GM18520 (cell line): ENCODE data around the gene GRIFIN.

Experiments used
- ATAC-seq: cut with Tn5 transposase; IDR thresholded peaks from one replicate; pipeline ENCODE4 v1.9.1; 2021; ENCODE audit not compliant: unreplicated experiment

The GRIFIN gene, protein sequence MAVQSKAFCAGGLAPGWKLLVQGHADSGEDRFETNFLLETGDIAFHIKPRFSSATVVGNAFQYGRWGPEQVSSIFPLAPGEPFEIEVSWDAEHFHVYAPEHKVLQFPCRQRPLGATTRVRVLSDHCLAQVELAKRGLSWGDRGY

GRCh38 chr7:2476298-2476697 lies at the start of gene GRIFIN:
TSS of gene GRIFIN (minus strand) at chr7:2476398. CDS start at chr7:2476383, 15 bp downstream.
- ATAC-seq = no peak

- no peak for ATAC-seq
Observed at GRCh38 chr7:2524808-2525657, 48.8 kb upstream of the GRIFIN start.

- ATAC-seq = no peak
Observed at GRCh38 chr7:2523941-2524807, 48.0 kb upstream of the GRIFIN start.

GRCh38 chr7:2523461-2523936 lies 47.3 kb upstream of the GRIFIN start:
- ATAC-seq = no peak

DNA sequence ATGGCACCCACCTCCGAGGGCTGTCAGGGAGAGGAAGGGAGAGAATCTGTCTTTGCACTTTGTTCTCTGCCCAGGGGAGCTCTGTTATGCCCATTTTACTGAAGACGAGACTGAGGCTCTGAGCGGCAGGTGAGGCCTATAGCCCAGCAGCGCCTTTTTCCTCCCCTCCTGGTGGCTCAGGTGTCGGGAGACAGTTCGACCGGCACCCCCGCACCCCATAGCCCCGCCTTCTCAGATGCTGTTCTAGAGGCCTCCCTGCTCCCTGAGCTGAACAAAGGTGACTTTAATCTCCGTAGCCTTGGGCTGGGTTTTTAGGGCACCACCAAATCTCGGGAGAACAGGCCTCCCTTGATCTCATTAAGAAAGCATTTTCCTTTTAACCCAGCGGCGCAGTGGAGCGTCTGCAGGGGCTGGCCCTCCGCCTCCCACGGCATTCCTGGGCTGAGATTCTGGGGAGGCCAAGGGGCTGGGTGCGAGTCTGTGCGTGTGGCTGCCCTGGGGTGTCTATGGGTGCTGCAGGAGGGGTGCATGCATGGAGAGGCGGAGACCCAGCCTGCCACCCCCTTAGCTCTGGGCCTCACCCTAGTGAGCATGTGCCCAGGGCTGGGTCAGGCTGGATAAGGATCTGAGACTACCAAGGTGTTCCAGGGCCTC lies 46.7 kb upstream of the GRIFIN start:
- ATAC-seq = no peak

DNA sequence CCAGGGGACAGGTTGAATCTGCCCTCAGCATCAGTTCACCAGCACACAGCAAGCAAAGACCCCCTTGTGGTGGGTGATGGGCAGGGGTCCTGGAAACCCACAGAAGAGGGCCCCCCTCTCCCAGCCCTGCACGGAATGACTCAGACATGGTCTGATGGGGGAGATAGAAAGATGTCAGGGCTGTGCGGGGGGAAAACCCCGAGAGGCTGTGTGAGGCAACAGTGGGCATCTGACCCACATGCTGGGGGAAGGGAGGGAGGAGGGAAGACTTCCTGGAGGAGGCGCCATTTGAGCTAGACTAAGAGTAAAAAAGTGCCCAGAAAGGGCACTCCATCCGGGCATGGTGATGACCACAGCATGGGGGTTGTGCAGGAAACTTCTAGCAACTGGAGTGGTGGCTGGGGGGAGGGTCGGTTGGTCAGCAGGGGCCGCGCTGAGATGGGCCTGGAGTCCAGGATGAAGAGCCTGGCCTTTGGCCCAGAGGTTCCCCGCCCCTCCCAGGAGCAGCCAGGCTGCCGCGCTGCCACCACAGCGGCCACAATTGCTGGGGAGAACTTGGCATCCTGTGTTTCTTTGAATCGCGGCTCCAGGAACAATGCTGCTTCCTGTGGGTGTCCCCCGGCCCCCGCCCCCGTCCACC lies 45.9 kb upstream of the GRIFIN start:
- ATAC-seq = no peak

- no peak for ATAC-seq
Observed at GRCh38 chr7:2521341-2521745, 45.1 kb upstream of the GRIFIN start.

- no peak for ATAC-seq
Observed at GRCh38 chr7:2520761-2521290, 44.6 kb upstream of the GRIFIN start.

DNA sequence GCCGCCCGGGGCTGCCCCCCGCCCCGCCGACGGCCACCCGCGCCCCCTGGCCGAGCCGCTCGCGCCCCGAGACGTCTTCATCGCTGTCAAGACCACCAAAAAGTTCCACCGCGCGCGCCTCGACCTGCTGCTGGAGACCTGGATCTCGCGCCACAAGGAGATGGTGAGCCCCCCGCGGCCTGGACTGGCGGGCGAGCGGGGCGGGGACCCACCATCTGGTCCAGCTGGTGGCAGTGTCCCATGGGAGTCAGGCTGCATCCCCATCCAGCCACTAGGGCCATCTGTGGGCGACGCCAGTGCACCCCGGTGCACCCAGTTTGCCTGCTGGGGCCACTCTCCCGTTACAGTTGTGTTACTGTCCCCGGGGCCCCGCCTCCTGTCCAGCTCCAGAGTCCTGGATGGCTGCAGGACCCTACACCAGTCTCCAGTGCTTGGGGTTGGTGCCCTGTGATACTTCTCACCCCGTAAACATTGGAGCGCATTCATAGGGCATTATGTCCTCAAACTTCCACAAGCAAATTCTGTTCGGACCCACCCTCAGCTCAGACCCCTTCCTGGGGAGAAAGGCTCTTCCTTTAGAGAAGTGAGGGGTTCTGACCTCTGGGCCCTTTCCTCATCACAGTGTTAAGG lies 44.0 kb upstream of the GRIFIN start:
- ATAC-seq = no peak

DNA sequence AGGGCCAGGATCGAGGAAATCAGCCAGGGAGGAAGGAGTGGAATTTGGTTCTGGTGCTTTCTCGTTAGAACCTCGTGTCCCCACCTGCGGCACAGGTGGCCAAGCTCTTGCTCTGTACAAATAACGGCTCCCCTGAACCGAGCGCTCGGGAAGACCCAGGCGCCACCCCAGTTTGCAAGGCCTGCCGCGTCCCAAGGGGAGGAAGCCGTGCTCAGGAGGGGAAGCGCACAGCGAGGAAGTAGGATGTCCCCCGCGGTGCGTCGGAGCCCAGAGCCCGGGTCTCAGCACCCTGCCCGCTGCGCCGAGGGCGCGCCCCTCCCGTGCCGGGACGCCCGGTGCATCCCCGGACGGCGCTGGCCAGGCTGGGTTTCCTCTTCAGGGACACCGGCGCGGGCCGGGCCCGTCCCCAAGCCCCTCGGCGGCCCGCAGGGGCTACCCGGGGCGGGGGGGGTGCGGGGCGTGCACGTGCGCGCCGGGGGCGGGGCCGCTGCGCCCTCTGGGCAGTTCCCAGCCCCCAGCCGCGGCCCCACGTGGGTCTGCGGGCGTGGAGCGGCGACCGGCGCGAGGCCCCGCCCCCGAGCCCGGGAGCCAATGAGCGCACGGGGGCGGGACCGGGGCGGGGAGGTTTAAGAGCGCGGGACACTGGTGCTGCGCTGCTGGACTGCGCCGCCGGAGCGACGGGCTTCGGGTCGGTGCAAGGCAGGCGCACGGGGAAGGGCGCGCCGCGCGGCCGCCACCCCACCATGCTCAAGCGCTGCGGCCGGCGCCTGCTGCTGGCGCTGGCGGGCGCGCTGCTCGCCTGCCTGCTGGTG lies 43.1 kb upstream of the GRIFIN start, which contains the start of gene LFNG:
Gene LFNG (plus strand): TSS at position 656 of the 812 bp plus-strand sequence. CDS start 88 bp downstream, at position 744.
- peak; percentile 84 for ATAC-seq

GRCh38 chr7:2518737-2519118 lies 42.5 kb upstream of the GRIFIN start:
- ATAC-seq = no peak

GRCh38 chr7:2517678-2518507 lies 41.7 kb upstream of the GRIFIN start:
- no peak for ATAC-seq

DNA sequence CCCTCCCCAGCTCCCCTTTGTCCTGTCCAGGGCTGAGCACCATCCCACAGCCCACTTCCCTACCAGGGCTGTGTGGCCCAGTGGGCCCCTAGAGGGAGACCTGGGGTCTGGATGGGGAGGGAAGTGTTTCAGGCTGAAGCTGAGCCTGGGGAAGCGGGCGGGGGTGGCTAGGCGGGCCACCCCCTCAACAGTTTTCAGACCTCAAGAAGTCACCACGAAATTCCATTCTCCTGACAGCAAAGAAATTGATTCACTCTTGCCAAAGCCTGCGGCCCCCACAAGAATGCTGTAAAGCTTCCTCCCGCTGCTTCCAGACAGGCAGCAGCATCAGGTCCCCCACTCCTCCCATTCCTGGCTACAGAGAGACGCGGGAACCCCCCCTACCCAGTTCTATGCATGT lies 40.8 kb upstream of the GRIFIN start:
- ATAC-seq = no peak

GRCh38 chr7:2516194-2516555 lies 40.0 kb upstream of the GRIFIN start:
- ATAC-seq = no peak

DNA sequence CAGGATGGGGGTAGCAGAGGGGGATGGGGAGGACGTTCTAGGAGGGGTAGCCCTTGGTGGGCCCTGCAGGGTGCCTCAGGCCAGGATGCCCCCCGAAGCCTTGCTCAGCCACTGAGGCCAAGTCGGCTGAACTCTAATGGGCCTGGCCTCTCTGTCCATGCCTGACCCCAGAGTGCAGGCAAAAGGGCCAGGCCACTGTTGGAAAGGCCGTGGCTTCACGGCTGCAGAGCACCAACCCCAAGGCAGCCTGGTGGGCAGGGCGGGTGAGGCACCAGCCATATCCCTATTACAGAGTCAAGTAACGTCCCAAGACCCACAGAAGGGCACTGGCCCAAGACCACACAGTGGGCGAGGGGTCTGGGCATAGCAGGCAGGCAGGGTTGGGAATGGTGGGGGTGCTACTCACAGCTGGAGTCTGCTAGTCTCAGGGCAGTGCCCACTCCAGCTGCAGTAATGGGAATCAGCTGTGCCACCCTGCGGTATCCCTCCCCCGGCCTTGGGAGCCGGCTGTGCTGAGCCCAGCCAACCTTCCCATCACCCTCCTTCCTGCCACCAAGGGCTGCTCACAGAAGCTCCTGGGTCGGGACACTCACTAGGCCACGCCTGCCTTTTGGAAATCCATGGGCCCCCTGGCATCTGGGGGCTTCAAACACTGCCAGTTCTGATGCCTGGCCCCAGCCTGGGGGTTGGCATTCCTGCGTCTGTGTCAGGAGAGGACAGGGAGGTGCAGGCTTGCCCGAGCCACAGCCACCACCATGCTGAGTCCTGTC lies 39.4 kb upstream of the GRIFIN start:
- ATAC-seq = no peak

DNA sequence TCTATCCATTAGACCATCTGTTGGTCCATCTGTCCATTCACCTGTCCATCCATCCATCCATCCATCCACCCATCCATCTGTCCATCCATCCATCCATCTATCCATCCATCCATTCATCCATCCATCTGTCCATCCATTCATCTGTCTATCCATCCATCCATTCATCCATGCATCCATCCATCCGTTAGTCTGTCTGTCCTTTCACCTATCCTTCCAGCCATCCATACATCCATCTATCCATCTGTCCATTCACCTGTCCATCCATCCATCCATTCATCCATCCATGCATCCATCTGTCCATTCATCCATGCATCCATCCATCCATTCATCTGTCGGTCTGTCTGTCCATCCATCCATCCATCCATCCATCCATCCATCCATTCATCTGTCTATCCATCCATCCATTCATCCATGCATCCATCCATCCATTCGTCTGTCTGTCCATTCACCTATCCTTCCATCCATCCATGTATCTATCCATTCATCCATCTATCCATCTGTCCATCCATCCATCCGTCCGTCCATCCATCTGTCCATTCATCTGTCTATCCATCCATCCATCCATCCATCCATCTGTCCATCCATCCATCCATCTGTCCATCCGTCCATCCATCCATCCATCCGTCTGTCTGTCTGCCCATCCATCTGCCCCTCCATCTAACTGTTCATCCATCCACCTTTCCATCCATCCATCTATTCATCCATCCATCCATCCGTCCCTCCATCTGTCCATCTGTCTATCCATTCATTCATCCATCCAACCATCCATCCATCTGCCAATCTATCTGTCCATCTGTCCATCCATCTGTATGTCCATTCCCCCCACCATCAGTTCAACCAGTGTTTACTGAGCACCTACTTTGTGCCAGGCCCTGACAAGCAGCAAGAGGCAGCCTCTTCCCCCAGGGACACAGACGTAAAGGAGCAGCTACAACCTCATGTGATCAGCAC lies 38.5 kb upstream of the GRIFIN start:
- no peak for ATAC-seq
